Breast epithelium (tissue), 3 donors: ENCODE measurements around the gene EVL.

Source experiments
- POLR2AphosphoS5 ChIP-seq, 3 donors: sonication (generic); formaldehyde crosslinking; IDR thresholded peaks; one replicate each; pipeline ENCODE4 v1.6.1; 2017; ENCODE audit warnings: antibody characterized with exemption in 3 of 3
- TF ChIP-seq, protein P1 (sequence below), 3 donors: fragments of 450-650 bp; IDR thresholded peaks; one replicate each; pipeline ENCODE4 v1.5.1; 2016 to 2017; ENCODE audit warnings: antibody characterized with exemption in 3 of 3, mild to moderate bottlenecking in 3 of 3, moderate library complexity in 3 of 3

DNA sequence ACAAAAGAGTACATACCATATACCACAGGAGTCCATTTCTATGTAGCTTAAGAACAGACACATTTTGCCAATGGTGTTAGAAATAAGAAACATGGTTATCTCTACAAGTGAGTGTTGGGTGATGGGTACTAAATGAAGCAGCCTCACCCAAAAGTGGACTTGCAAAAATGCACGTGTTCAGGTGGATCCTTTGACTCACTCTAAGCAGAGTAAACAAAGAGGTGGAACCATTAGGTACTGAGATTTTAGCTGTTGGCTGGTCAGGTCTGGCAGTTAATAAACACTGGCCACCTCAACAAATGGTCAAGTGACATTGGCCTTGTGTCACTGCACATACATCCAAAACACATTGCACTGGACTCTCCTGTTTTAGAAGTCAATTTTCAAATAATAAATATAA lies 27.6 kb downstream of the EVL start:
- no peak for TF ChIP-seq POLR2AphosphoS5 (IDR thresholded peaks at IDR 0.05)
- TF ChIP-seq, protein P1, sequence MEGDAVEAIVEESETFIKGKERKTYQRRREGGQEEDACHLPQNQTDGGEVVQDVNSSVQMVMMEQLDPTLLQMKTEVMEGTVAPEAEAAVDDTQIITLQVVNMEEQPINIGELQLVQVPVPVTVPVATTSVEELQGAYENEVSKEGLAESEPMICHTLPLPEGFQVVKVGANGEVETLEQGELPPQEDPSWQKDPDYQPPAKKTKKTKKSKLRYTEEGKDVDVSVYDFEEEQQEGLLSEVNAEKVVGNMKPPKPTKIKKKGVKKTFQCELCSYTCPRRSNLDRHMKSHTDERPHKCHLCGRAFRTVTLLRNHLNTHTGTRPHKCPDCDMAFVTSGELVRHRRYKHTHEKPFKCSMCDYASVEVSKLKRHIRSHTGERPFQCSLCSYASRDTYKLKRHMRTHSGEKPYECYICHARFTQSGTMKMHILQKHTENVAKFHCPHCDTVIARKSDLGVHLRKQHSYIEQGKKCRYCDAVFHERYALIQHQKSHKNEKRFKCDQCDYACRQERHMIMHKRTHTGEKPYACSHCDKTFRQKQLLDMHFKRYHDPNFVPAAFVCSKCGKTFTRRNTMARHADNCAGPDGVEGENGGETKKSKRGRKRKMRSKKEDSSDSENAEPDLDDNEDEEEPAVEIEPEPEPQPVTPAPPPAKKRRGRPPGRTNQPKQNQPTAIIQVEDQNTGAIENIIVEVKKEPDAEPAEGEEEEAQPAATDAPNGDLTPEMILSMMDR (IDR thresholded peaks at IDR 0.05): no peak
